Hepatocyte (in vitro differentiated cells): ENCODE results near the gene USO1.

Source experiments
- EZH2 ChIP-seq: fragments of 200-600 bp; sonication (generic); IDR thresholded peaks from 2 replicates; pipeline ENCODE4 v1.6.1; 2016; ENCODE audit warnings: antibody characterized with exemption, mild to moderate bottlenecking, borderline replicate concordance
- TF ChIP-seq, protein P1 (sequence below): fragments of 200-600 bp; sonication (generic); IDR thresholded peaks from 2 replicates; pipeline ENCODE4 v1.5.1; 2016; ENCODE audit warnings: antibody characterized with exemption, mild to moderate bottlenecking; ENCODE audit not compliant: poor library complexity

DNA sequence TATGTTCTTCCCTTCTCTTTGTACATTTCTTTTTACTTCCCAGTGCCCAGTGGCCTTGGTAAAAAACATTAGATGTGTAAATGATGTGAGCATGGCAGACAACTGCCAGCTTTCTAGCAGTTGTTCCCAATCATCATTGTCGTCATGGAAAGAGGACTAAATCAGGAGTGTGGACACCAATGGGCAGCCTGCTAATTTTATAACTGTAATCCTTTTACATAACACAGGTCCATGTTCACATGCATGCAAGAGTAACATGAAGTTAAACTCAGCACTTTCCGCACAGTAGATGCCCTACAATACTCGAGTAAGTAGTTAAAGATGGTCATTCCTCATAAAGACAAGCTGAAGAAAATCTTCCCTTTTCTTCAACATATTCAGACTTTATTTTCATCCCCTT is 27.8 kb upstream of the USO1 start:
- TF ChIP-seq, protein P1, sequence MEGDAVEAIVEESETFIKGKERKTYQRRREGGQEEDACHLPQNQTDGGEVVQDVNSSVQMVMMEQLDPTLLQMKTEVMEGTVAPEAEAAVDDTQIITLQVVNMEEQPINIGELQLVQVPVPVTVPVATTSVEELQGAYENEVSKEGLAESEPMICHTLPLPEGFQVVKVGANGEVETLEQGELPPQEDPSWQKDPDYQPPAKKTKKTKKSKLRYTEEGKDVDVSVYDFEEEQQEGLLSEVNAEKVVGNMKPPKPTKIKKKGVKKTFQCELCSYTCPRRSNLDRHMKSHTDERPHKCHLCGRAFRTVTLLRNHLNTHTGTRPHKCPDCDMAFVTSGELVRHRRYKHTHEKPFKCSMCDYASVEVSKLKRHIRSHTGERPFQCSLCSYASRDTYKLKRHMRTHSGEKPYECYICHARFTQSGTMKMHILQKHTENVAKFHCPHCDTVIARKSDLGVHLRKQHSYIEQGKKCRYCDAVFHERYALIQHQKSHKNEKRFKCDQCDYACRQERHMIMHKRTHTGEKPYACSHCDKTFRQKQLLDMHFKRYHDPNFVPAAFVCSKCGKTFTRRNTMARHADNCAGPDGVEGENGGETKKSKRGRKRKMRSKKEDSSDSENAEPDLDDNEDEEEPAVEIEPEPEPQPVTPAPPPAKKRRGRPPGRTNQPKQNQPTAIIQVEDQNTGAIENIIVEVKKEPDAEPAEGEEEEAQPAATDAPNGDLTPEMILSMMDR, result no peak
- no peak for TF ChIP-seq EZH2
